ENCODE data around the gene ITGB3BP.

- TF ChIP-seq CTCF (IDR thresholded peaks at IDR 0.05), result no peak
- no peak for TF ChIP-seq POLR2A (IDR thresholded peaks at IDR 0.05)
Observed at GRCh38 chr1:63401945-63402344, 121.1 kb downstream of the ITGB3BP start.

All from body of pancreas (tissue), 4 donors.